Measurements from ENCODE around the gene SLC35B2.

Gene SLC35B2

DNA sequence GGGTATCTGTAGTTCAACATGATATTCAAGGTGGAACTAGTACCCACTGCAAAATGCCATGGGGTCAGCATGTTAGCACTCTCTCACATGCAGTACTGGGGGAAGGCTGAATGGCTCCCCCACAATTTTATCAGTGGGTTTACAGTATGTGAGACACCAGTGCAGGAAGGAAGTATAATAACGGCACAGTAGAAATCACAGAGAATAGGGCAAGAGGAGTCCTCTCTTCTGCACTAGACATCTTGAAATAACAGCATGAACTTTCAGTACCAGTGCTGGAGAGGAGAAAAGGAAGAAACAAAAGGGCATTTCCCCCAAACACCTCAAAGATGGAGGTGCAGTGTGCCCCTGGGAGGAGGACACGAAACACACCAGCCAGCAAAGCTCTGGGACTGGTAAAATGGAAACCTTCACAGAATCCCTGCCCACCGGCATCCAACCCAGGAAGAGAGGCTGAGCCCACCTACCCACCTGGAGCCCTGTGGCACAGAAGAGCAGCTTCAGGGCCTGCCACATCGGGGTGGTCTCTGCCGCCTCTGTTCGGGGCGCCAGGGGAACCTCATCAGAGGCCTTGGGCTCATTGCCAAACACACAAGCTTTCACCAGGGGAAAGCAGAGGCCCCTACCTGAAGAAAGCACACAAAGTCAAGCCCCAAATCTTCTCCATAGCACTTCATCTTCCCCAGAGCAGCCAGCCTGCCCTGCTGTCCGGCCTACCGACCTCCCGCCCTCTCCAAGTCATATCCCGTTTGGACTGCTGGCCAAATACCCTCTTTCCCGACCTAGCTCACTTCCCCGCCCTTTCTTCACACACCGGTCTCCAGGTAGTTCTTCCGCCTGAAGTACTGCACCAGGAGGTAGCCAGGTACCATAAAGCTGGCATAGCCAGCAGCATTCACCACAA is 1.2 kb downstream of the SLC35B2 start:
- TF ChIP-seq TAF1 (IDR thresholded peaks at IDR 0.05; ENCODE audit: borderline replicate concordance, insufficient read depth, low read length) (no peak), POLR2AphosphoS5 (IDR thresholded peaks at IDR 0.05; ENCODE audit: low read depth, low read length) (no peak), SIN3A (IDR thresholded peaks at IDR 0.05; ENCODE audit: borderline replicate concordance, insufficient read depth, low read length) (no peak), FOXP2 (optimal IDR thresholded peaks at IDR 0.05; ENCODE audit: borderline replicate concordance, extremely low read depth, extremely low read length, insufficient read depth) (no peak)
- TF ChIP-seq, protein P1, sequence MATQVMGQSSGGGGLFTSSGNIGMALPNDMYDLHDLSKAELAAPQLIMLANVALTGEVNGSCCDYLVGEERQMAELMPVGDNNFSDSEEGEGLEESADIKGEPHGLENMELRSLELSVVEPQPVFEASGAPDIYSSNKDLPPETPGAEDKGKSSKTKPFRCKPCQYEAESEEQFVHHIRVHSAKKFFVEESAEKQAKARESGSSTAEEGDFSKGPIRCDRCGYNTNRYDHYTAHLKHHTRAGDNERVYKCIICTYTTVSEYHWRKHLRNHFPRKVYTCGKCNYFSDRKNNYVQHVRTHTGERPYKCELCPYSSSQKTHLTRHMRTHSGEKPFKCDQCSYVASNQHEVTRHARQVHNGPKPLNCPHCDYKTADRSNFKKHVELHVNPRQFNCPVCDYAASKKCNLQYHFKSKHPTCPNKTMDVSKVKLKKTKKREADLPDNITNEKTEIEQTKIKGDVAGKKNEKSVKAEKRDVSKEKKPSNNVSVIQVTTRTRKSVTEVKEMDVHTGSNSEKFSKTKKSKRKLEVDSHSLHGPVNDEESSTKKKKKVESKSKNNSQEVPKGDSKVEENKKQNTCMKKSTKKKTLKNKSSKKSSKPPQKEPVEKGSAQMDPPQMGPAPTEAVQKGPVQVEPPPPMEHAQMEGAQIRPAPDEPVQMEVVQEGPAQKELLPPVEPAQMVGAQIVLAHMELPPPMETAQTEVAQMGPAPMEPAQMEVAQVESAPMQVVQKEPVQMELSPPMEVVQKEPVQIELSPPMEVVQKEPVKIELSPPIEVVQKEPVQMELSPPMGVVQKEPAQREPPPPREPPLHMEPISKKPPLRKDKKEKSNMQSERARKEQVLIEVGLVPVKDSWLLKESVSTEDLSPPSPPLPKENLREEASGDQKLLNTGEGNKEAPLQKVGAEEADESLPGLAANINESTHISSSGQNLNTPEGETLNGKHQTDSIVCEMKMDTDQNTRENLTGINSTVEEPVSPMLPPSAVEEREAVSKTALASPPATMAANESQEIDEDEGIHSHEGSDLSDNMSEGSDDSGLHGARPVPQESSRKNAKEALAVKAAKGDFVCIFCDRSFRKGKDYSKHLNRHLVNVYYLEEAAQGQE (IDR thresholded peaks at IDR 0.05; ENCODE audit: insufficient read depth in 1 of 2, low read depth in 2 of 2, low read length in 2 of 2) = no peak

DNA sequence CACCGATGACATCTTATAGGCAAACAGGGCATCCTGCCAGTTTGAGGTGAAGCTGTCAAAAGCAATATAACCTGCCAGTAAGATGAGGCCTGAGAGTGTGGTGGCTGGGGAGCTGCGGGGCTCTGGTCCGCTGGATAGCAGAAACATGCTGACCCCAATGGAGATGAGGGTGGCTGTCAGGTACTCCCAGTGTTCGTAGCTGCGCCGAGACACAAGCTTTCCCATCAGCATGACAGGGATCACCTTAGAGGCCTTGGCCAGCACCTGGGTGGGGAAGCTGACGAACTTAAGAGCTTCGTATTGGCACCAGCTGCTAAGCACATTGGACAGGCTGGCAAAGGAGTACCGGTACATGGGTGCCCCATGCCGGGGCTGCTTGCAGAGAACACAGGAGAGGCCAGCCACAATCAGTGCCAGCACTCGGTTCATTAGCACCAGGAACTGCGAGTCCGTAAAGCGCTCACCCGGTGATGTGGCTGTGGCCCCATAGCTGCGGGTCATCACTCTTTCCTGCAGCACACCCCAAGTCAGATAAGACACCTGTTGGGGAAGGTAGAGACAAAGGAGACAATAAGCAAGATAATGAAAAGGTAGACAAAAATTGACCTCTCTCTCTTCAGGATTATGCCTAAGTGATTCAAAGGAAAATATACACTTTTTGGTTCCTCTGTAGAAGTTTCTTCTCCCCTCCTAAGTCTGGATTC is 2.1 kb downstream of the SLC35B2 start:
- TF ChIP-seq TAF1 (IDR thresholded peaks at IDR 0.05; ENCODE audit: borderline replicate concordance, insufficient read depth, low read length) (no peak), SIN3A (IDR thresholded peaks at IDR 0.05; ENCODE audit: borderline replicate concordance, insufficient read depth, low read length) (no peak), FOXP2 (optimal IDR thresholded peaks at IDR 0.05; ENCODE audit: borderline replicate concordance, extremely low read depth, extremely low read length, insufficient read depth) (no peak), POLR2AphosphoS5 (IDR thresholded peaks at IDR 0.05; ENCODE audit: low read depth, low read length) (peak; percentile 12)
- TF ChIP-seq, protein P1 (IDR thresholded peaks at IDR 0.05; ENCODE audit: insufficient read depth in 1 of 2, low read depth in 2 of 2, low read length in 2 of 2) = 0 out of 4 replicates have a peak, but pooled peaks of 1 of the 2 experiments have one; percentile 20

DNA sequence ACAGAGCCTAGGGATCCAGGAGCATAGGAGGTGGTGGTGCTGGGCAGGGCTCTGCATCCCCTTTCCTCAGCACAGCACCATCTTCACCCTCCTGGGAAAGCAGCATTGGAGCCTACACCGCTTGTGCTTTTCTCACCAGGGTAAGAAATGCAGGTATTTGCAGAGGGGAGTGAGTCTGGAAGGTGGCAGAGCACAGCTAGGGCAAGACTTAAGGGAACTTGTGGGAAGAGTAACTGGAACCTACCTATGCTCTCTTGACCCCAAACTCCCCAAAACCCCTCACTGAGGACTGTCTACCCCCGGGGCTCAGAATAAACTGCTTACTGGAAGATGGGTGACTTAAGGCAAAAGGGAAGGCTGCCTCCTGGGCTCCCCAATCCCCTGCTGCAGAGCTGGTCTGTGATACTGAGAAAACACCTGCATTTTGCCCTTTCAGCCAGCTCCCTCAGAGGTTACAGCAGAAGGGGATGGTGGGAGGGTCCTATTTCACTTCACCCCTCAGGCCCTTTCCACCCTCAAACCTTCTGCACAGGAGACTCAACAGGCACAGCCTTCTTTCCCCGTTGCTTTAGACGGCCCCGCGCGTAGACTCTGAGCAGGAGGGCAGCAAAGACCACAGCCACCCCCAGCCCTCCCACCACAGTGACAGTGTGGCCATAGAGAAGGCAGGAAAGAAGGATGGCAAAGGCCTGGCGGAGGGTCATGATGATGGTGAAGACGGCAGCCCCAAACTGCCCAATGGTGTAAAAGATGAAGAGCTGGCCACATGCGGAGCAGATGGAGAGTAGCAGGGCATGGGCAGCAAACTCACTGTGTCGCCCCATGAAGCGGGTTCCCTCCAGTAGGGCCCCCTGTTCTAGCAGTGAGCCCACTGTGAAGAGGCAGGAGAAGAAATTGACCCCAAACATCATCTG is 2.9 kb downstream of the SLC35B2 start:
- TF ChIP-seq, protein P1 (IDR thresholded peaks at IDR 0.05; ENCODE audit: insufficient read depth in 1 of 2, low read depth in 2 of 2, low read length in 2 of 2) = no peak
- no peak for TF ChIP-seq FOXP2 (optimal IDR thresholded peaks at IDR 0.05; ENCODE audit: borderline replicate concordance, extremely low read depth, extremely low read length, insufficient read depth)
- peak; percentile 60; the same call in 1 of the 2 replicates for TF ChIP-seq SIN3A (IDR thresholded peaks at IDR 0.05; ENCODE audit: borderline replicate concordance, insufficient read depth, low read length)
- TF ChIP-seq POLR2AphosphoS5 (IDR thresholded peaks at IDR 0.05; ENCODE audit: low read depth, low read length) = peak; percentile 93
- TF ChIP-seq TAF1 (IDR thresholded peaks at IDR 0.05; ENCODE audit: borderline replicate concordance, insufficient read depth, low read length) = peak; percentile 62; the same call in 1 of the 2 replicates

DNA sequence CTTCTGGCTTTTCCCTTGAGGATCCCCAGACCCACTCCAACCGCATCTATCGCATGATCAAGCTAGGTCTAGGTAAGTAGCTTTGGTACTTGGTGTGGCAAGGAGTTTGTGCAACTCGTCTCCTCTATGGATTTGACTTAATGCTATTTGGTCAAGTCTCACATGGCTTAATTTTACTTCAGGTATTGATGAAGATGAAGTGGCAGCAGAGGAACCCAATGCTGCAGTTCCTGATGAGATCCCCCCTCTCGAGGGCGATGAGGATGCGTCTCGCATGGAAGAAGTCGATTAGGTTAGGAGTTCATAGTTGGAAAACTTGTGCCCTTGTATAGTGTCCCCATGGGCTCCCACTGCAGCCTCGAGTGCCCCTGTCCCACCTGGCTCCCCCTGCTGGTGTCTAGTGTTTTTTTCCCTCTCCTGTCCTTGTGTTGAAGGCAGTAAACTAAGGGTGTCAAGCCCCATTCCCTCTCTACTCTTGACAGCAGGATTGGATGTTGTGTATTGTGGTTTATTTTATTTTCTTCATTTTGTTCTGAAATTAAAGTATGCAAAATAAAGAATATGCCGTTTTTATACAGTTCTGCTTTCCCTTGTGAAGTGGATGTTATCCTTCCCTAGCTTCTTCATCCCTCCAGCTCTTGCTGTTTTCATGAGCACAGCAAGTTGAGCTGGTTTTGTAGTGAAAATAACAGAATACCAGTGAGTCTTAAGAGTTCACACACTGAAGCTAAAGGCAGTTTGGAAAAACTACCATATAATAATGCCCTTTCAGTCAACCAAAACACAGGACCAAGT is 3.8 kb downstream of the SLC35B2 start:
- TF ChIP-seq SIN3A (IDR thresholded peaks at IDR 0.05; ENCODE audit: borderline replicate concordance, insufficient read depth, low read length) (no peak), TAF1 (IDR thresholded peaks at IDR 0.05; ENCODE audit: borderline replicate concordance, insufficient read depth, low read length) (no peak), POLR2AphosphoS5 (IDR thresholded peaks at IDR 0.05; ENCODE audit: low read depth, low read length) (no peak; the same call in 1 of the 2 replicates), FOXP2 (optimal IDR thresholded peaks at IDR 0.05; ENCODE audit: borderline replicate concordance, extremely low read depth, extremely low read length, insufficient read depth) (no peak)
- TF ChIP-seq, protein P1 (IDR thresholded peaks at IDR 0.05; ENCODE audit: insufficient read depth in 1 of 2, low read depth in 2 of 2, low read length in 2 of 2) = no peak

All from PFSK-1 (cell line).